Measurements from ENCODE around the gene NEK10.

GRCh38 chr3:27081566-27081965 lies 287.6 kb downstream of the NEK10 start:
- no peak for TF ChIP-seq POLR2A (IDR thresholded peaks at IDR 0.05)
- TF ChIP-seq CTCF (IDR thresholded peaks at IDR 0.05), result no peak
